Smooth muscle cell of the brain vasculature (primary cell): ENCODE results near the gene CEP112.
"Not testable (repeated sequence)": the region's sequence is repeated elsewhere in the genome, so short reads cannot be mapped to it uniquely, and the experiment has no call there.

Experiments
- DNase-seq: peaks from one replicate; pipeline ENCODE4 v3.0.0-alpha.2; 2012; ENCODE audit warnings: low read depth, low spot score

The CEP112 gene

DNA sequence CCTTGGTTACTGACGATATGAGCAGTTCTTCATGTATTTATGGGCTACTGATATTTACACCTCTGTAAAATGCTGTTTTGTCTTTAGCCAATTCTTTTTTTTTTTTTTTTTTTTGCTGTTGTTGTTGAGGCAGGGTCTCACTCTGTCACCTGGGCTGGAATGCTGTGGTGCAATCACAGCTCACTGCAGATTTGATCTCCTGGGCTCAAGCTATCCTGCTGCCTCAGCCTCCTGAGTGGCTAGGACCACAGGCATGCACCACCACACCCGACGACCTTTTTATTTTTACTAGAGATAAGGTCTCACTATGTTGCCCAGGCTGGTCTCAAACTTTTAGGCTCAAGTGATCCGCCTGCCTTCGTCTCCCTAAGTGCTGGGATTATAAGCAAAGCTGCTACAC is 405.5 kb downstream of the CEP112 start:
- DNase-seq: no peak

DNA sequence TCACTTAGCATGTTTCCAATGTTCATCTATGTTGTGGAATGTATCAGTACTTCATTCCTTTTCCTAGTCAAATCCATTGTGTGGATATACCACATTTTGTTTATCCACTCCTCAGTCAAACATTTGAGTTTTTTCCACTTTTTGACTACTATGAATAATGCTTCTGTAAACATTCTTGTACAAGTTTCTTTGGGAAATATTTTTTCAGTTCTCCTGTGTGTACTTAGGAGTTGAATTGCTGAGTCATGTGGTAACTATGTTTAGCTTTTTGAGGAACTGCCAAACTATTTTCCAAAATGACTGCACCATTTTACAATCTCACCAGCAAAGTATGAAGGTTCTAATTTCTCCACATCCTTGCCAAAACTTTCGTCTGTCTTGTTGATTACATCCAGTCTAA is 406.8 kb downstream of the CEP112 start:
- DNase-seq: peak; percentile 63

DNA sequence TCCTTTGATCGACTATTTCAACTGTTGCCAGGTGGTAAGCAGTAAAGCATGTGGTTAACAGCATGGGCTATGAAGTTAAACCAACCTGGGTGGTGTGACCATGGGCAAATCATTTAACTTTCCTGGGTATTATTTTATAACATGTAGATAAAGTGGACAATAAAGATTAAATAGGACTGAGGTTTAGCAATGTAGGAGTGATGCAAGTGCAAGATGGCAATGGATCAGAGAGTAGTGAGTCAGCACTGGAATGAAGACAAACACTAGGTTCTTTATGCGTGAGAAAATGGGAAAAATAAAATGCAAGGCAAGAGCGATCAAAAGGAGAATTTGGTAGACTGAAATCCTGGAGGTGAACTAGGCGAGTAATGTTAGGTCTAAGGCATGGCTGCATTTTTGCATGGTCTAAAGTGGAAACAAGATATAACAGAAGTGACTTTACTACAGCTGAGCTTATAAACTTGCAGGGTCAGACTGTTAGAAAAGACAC is 408.0 kb downstream of the CEP112 start:
- peak; percentile 53 for DNase-seq

DNA sequence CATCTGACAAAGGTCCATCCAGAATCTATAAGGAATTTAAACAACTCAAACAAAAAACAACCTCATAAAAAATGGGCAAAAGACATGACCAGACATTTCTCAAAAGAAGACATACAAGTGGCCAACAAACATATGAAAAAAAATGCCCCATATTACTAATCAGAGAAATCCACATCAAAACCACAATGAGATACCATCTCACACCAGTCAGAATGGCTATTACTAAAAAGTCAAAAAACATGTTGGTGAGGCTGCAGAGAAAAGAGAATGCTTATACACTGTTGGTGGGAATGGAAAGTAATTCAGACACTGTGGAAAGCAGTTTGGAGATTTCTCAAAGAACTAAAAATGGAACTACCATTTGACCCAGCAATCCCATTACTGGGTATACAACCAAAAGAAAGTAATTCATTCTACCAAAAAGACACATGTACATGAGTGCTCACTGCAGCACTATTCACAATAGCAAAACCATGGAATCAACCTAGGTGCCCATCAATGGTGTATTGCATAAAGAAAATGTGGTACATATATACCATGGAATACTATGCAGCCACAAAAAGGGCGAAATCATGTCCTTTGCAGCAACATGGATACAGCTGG is 409.7 kb downstream of the CEP112 start:
- not testable (repeated sequence) for DNase-seq

DNA sequence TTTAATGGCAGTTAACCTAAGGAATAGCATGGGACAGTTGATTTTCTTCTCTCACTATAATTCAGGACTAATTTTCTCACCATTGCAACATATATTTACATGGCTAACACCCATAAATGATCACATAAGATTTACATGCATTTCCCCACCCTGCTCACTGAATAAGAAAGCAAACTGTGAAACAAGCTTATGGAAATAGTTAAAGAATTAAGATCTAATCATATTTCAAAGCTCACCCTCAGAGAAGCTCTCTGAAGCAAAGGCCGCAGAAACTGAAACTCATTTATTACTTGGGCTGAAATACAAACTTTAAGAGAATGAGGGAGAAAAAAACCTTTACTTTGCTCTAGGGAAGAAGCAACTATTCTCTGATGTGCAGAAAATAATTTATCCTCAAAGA is 411.8 kb downstream of the CEP112 start:
- DNase-seq: no peak

DNA sequence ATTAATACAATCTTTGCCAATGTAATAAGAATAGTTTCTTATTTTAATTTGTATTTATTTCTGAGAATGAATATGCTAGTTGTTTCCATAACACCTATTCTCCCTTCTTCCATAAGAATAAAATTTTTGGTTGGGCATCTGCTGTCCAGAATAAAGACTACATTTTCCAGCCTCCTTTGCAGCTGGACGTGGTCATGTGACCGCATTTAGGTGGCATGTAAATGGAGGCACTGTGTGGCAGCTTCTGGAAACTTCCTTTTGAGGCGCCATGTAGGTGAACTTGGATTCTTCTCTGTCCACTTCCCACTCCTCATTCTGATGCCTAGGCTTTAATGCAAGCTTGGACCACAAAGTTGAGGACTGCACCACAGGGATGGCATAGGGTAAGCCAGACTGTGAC is 415.0 kb downstream of the CEP112 start:
- no peak for DNase-seq

DNA sequence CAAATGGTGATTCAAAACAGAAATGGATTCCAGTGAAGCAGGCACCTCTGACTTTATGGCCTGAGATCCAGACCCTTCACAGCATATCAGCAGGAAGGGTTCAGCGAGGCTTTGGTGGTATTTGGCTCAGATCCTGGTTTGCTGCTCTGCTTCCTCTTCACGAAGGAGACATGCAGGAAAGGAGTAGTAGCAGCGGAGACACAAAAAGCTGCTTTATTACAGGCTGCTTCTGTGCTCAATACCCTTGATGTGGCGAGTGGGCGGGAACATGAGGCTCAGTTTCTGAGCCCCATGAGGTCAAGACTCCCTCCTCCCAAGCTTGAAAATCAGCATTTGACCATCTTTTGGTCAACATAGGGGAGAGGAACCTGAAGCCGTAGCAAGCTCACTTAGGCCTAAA is 417.1 kb downstream of the CEP112 start:
- DNase-seq: no peak

DNA sequence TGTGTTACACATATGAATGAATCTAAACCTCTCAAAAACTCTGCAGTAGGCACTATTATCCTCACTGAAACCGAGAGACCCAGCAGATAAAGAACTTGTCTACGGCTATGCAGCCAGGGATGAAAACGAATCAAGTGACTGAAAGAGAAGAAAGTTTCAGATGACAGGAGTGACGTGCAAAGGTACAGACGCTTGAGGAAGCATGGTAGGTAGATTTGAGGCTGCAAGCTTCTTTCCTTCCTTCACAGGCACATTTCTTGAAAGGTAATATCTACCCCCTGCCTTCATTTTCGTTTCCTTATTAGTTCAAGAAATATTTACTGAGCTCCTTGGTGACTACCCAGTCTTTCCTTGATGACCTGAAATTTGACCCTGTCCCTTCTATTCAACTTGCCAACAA is 418.9 kb downstream of the CEP112 start:
- DNase-seq: no peak

DNA sequence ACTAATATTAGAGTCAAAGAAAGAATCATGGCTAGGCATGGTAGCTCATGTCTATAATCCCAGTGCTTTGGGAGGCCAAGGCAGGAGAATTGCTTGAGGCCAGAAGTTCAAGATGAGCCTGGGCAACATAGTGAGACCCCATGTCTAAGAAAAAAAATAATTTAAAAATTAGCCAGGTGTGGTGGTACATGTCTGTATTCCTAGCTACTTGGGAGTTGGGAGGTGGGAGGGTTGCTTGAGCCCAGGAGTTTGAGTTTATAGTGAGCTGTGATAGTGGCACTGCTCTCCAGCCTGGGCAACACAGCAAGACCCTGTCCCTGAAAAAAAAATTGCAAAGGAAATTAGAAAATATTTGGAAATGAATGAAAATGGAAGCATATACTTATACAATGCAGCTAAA is 420.2 kb downstream of the CEP112 start:
- no peak for DNase-seq

DNA sequence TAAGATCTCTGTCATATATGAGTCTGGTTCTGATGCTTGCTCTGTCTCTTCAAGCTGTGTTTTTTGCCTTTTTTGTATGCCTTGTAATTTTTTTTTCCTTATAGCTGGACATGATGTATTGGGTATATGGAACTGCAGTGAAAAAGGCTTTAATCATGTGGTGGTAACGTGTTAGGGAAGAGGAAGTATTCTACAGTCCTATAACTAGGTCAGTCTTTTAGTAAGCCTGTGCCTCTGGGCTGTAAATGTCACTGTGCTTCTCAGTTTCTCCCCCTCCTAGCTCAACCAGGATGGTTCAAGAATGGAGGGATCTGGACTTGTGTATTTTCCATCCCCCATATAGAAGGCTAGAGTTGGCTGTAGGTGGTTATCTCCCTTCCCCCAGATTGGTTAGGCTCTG is 428.1 kb downstream of the CEP112 start:
- no peak for DNase-seq

DNA sequence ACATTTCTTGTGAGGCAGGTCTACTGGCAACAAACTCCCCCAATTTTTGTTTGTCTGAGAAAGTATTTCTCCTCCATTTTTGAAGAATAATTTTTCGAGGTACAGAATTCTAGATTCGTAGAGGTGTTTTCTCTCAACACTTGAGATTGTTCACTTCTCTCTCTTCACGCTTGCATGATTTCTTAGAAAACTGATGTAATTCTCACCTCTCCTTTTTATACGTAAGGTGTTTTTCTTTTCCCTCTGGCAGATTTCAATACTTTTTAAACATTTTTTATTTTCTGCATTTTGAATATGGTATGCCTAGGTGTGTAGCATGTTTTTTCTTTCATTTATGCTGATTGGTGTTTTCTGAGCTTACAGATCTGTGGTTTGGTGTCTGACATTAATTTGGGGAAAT is 429.0 kb downstream of the CEP112 start:
- no peak for DNase-seq

DNA sequence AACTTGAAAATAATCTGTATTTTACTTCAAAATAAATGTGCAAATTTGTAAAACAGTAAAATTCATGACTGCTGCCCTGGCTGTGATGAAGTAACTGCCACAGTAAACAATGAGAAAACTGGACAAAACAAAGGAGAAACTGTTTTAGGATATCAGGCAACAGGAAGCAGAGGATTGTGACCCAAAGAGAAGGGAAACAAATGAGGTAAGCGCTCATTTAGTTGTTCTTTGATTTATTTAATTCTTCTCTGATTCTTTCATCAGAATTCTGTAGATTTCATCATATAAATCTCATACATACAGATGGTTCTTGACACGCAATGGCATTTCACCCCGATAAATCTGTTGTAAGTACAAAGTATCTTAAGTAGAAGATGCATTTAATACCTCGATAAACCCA is 432.4 kb downstream of the CEP112 start:
- DNase-seq: no peak

DNA sequence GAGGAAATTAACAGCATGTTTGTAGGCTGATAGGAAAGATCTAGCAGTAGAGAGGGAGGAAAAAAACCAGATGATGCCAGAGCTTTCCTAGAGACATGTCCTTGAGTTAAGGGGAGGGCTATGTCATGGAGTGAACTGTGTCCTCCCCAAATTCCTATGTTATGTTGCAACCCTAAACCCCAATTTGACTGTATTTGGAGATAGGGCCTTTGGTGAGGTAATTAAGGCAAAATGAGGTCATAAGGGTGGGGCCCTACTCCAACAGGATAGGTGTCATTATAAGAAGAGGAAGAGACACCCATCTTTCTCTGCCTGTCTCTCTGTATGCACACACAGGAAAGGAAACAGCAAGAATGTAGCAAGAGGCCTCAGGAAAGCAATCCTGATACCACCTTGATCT is 435.2 kb downstream of the CEP112 start:
- no peak for DNase-seq

DNA sequence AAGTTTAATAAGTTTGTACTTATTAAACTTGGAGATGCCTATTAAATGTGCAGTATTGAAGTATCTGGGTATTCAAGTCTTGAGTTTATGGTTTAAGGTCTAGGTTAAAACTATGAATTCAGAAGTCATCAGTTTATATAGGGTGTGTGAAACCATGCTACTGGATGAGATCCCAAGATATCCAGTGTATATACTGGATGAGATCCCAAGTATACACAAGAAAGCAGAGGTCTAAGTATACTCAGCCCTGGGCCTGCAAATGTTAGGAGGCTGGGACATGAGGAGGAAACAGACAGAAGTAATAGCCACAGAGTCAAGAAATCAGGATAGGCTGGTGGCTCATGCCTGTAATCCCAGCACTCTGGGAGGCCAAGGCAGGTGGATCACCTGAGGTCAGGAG is 436.1 kb downstream of the CEP112 start:
- DNase-seq: no peak

DNA sequence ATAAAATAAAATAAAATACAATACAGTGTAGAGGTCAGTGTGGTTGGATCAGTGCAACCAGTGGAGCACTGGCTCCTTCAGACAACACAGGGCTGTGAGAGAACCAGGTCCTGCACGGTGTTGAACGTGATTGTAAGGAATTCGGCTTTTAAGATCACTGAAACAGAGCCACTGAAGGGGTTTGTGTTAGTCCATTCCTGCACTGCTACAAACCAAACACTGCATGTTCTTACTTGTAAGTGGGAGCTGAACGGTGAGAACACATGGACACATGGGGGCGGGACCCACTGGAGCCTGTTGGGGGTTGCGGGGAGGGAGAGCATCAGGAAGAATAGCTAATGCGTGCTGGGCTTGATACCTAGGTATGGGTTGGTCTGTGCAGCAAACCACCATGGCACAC is 437.3 kb downstream of the CEP112 start:
- no peak for DNase-seq

DNA sequence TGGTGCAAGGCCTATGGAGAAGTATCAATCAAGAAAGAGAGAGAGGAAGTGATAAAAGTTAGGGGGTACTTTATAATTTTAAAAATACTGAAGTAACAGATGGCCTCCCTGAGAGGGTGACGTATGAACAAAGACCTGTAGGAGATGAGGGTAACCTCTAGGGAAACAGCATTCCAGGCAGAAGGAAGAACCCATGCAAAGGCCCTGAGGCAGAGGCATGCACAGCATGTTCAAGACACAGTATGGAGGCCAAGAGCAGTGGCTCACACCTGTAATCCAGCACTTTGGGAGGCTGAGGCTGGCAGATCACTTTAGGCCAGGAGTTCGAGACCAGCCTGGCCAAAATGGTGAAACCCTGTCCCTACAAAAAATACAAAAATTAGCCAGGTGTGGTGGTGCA is 437.9 kb downstream of the CEP112 start:
- no peak for DNase-seq

DNA sequence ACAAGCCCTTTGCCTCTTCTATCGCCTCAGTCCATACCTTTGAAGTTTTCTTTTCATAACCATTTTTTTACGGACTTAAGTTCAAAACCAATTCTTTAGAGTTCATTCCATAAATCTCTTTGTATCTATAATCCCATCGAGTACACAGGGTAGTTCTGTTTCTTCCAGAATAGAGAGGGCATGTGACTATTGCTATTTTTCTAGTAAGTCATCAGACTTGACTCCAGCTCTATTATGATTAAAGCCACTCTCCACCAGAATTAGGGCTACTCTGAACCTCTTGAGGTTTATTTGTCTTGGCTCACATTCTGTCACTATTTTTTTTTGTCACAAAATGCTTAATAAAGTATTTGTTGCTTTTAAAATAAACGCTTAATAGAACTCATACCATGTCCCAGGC is 438.6 kb downstream of the CEP112 start:
- DNase-seq: no peak

DNA sequence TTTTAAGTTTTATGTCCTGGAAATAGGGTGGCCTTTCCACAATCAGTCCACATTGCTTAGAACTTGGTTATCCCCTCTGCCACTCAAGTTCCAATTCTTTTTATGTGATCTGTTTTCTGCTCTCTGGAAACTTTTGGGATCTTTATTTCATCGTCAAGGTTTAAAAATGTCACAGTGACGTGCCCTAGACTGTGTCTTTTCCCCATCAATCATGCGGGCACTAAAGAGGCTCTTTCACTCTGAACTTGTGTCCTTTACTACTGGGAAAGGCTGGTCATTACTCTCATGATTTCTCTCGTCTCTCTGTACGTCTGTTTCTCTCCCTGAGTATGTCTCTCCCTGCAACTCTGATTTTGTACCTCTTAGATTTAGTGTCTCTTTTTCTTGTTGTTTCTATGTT is 440.7 kb downstream of the CEP112 start:
- no peak for DNase-seq

DNA sequence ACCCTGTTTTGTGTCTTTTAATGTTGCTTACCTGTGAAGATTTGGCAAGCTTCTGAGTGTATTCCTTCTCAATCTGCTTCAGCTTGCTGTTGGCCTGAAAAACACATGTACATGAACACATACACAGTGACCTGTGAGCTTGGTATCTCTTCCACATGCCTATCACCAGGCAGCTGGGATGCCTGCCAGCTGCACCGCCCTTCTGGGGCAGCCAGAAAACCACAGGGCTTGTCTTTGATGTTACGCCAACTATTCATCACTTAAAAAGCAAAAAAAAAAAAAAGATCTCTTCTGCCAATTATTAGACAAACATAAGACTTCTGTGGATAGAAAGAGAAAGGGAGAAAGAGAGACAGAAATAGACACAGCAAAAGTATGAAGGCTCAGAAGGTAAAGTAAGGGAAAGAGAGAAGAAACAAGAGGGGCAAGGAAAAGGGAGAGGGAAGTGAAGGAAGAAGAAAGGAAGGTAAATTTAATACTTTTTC is 441.3 kb downstream of the CEP112 start:
- DNase-seq: peak; percentile 87

DNA sequence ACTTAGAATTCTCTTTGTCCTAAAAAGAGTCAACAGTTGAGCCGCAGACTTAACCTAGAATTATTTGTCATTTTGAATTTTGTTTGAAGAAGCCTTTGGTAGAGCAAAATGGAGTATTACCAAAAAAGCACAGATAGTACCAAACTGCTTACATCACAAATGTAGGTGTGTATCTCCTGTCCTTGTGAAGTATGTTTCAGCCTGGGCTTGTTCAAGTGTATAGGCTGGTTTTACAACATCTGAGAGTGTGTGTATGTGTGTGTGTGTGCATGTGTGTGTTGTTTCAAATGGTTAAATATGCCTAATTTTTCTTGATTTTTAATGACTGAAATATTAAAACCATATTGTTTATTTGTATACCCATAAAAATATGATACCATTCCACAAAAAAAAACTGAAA is 441.8 kb downstream of the CEP112 start:
- no peak for DNase-seq

DNA sequence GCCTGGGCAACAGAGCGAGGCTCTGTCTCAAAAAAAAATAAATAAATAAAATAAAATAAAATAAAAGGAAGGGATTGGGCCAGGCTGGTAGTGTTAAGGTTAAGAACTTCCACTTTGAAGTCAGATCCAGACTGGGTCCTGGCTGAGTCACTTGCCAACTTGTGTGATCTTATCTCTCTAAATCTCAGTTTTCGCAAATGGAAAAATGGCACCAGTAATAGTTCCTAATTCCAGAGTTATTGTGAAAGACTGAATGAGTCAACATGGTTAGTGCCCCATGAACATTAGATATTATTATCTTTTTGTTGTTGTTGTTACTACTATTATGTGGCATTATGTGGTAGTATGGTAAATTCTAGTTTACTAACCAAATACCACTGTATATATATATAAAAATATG is 442.5 kb downstream of the CEP112 start:
- no peak for DNase-seq

DNA sequence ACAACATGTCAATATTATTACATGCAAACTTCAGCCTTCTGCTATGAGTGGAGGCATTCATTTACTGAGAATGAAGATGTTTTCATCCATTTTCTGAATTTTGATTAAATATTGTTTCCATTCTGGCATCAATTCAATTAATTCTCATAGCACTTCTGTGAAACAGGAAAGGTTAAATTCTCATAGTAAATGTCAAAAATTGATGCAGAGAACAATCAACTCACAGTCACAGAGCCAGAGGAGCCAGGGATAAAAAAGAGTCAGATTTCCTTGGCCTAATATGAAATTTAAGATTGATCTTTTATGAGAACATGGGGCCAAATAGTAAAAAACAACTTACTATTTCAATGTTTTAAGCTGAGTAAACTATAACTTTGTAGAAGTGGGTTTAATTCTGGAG is 446.7 kb downstream of the CEP112 start:
- DNase-seq: no peak

DNA sequence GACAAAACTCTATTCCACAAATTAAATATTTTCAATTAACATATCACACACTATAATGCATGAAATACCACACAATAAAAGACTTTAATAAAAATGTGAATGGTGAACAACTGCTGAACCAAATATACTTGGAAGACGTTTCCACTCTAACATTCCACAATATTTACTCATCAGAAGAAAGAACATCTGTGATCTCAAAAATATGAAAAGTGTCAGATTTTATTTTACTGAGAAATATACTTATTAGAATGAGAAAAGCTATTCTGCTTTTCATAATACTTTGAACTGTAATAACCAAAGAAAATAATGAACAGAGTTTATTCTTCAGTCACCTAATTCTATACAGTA is 448.7 kb downstream of the CEP112 start:
- no peak for DNase-seq
